ENCODE data around the gene DYRK4. TPM values are rescaled to one million over a fixed set of nuclear protein-coding genes. Genes with fewer than 3 reads are reported as not detected.
"Not testable (repeated sequence)": the region's sequence is repeated elsewhere in the genome, so short reads cannot be mapped to it uniquely, and the experiment has no call there.

The DYRK4 gene, protein sequence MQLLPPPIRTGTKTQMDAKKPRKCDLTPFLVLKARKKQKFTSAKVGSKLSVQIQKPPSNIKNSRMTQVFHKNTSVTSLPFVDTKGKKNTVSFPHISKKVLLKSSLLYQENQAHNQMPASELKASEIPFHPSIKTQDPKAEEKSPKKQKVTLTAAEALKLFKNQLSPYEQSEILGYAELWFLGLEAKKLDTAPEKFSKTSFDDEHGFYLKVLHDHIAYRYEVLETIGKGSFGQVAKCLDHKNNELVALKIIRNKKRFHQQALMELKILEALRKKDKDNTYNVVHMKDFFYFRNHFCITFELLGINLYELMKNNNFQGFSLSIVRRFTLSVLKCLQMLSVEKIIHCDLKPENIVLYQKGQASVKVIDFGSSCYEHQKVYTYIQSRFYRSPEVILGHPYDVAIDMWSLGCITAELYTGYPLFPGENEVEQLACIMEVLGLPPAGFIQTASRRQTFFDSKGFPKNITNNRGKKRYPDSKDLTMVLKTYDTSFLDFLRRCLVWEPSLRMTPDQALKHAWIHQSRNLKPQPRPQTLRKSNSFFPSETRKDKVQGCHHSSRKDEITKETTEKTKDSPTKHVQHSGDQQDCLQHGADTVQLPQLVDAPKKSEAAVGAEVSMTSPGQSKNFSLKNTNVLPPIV
- 10 to 100 TPM; 11.3 to 15.3 (median 14.2) TPM for total RNA-seq
- 53.3 TPM for total RNA-seq (2013)

- H3K36me3 Mint-ChIP-seq, result no peaks in the 10 kb centered on the region
- Histone ChIP-seq H3K4me3 (ENCODE audit: low read length) (peak within 1 kb of the TSS; percentile 2), H3K9me3 (ENCODE audit: control insufficient read depth, insufficient read depth, low read length) (no peaks in the 10 kb centered on the region), H3K4me1 (ENCODE audit: control insufficient read depth, insufficient read depth, low read length) (peaks cover 25% of the 10 kb centered on the region), H3K36me3 (ENCODE audit: control insufficient read depth, insufficient read depth, low read length) (no peaks in the 10 kb centered on the region), H3K27me3 (ENCODE audit: control insufficient read depth, insufficient read depth, low read length) (no peaks in the 10 kb centered on the region), H3K27ac (ENCODE audit: low read length) (no peak within 1 kb of the TSS)
- H3K27ac Mint-ChIP-seq, result peak within 1 kb of the TSS in 1 of 2 donors; percentile 54
- TF ChIP-seq, protein P1, sequence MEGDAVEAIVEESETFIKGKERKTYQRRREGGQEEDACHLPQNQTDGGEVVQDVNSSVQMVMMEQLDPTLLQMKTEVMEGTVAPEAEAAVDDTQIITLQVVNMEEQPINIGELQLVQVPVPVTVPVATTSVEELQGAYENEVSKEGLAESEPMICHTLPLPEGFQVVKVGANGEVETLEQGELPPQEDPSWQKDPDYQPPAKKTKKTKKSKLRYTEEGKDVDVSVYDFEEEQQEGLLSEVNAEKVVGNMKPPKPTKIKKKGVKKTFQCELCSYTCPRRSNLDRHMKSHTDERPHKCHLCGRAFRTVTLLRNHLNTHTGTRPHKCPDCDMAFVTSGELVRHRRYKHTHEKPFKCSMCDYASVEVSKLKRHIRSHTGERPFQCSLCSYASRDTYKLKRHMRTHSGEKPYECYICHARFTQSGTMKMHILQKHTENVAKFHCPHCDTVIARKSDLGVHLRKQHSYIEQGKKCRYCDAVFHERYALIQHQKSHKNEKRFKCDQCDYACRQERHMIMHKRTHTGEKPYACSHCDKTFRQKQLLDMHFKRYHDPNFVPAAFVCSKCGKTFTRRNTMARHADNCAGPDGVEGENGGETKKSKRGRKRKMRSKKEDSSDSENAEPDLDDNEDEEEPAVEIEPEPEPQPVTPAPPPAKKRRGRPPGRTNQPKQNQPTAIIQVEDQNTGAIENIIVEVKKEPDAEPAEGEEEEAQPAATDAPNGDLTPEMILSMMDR (IDR thresholded peaks at IDR 0.05), result no peak
- WGBS (ENCODE audit: insufficient coverage), result 27% methylated on average over 44 of the region's 44 CpGs
- peak; percentile 59 to 74 (median 68) for ATAC-seq
- no peaks in the 10 kb centered on the region for H3K9me3 Mint-ChIP-seq
- intact Hi-C loops (cut with micrococcal nuclease), result no loop called here
- peaks cover 4 to 19% of the 10 kb centered on the region in 2 donors for H3K27me3 Mint-ChIP-seq (ENCODE audit: low read depth in 2 of 2)
- H3K4me3 Mint-ChIP-seq, result peak within 1 kb of the TSS; percentile 85
- H3K4me1 Mint-ChIP-seq, result peaks cover 18 to 23% of the 10 kb centered on the region in 2 donors
- peak; percentile 9 to 22 for DNase-seq
These were observed at the start of gene DYRK4 for GRCh38 chr12:4562034-4562657. DYRK4 (plus strand) TSS chr12:4562208; CDS start chr12:4562246, 38 bp downstream.

GRCh38 chr12:4518106-4518728 is 43.8 kb upstream of the DYRK4 start:
- Histone ChIP-seq H3K4me3 (ENCODE audit: low read length) (no peak overlapping the region), H3K4me1 (ENCODE audit: control insufficient read depth, insufficient read depth, low read length) (no peaks in the 10 kb centered on the region), H3K27me3 (ENCODE audit: control insufficient read depth, insufficient read depth, low read length) (no peaks in the 10 kb centered on the region), H3K27ac (ENCODE audit: low read length) (no peak overlapping the region), H3K36me3 (ENCODE audit: control insufficient read depth, insufficient read depth, low read length) (peaks cover 31% of the 10 kb centered on the region), H3K9me3 (ENCODE audit: control insufficient read depth, insufficient read depth, low read length) (no peaks in the 10 kb centered on the region)
- Mint-ChIP-seq H3K36me3 (peaks cover 19% of the 10 kb centered on the region), H3K4me3 (no peak overlapping the region), H3K9me3 (no peaks in the 10 kb centered on the region), H3K27ac (no peak overlapping the region), H3K27me3 (ENCODE audit: low read depth in 2 of 2) (no peaks in the 10 kb centered on the region), H3K4me1 (no peaks in the 10 kb centered on the region)
- ATAC-seq, result no peak
- DNase-seq, result no peak
- WGBS (ENCODE audit: insufficient coverage), result 100% methylated on average over 4 of the region's 5 CpGs
- intact Hi-C loops (cut with micrococcal nuclease), result no loop called here
- TF ChIP-seq, protein P1 (IDR thresholded peaks at IDR 0.05), result no peak

- H3K36me3 Mint-ChIP-seq, result peaks cover 21% of the 10 kb centered on the region
- H3K4me1 Mint-ChIP-seq; H3K9me3 Mint-ChIP-seq; intact Hi-C loops (cut with micrococcal nuclease); H3K9me3 ChIP-seq (ENCODE audit: control insufficient read depth, insufficient read depth, low read length); H3K27me3 ChIP-seq (ENCODE audit: control insufficient read depth, insufficient read depth, low read length); H3K27ac ChIP-seq (ENCODE audit: low read length); H3K4me1 ChIP-seq (ENCODE audit: control insufficient read depth, insufficient read depth, low read length); DNase-seq; H3K27ac Mint-ChIP-seq; H3K4me3 ChIP-seq (ENCODE audit: low read length); ATAC-seq; H3K27me3 Mint-ChIP-seq (ENCODE audit: low read depth in 2 of 2); H3K4me3 Mint-ChIP-seq: not testable (repeated sequence)
- 99% methylated on average over 5 of the region's 7 CpGs for WGBS (ENCODE audit: insufficient coverage)
- H3K36me3 ChIP-seq (ENCODE audit: control insufficient read depth, insufficient read depth, low read length), result peaks cover 39% of the 10 kb centered on the region
These were observed 38.6 kb upstream of the DYRK4 start for GRCh38 chr12:4523443-4523842.
